IPS-18c (cell line): ENCODE measurements around the gene IGFL1.
"Not testable (repeated sequence)": the region's sequence is repeated elsewhere in the genome, so short reads cannot be mapped to it uniquely, and the experiment has no call there.

ENCODE experiments used
- H3K4me3 ChIP-seq: 2 replicates; pipeline ENCODE4 v1.7.0; 2013; ENCODE audit warnings: low read depth, mild to moderate bottlenecking, low read length, moderate library complexity; ENCODE audit not compliant: insufficient read depth
- H3K9me3 ChIP-seq: one replicate; pipeline ENCODE4 v1.6.1; 2013; ENCODE audit warnings: mild to moderate bottlenecking, low read length, moderate library complexity; ENCODE audit not compliant: control insufficient read depth, insufficient read depth

The IGFL1 gene

DNA sequence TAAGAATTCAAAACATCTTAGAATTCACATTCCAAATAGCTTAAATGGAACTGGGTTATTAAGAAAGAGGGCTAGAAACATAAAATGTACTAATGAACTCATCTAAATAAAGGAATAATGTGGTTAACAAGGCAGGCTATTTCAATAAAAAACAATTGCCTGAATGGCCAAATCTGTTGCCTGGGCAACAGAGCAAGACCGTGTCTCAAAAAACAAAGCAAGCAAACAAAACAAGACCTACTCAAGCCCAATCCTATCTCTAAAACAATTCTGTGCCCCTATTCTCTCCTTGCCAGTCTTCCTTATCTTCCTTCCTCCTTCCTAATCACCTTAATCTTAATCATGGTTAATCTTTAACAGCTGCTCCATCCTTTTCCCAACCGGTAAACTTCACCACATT lies 12.1 kb downstream of the IGFL1 start:
- no peak overlapping the region for H3K4me3 ChIP-seq
- H3K9me3 ChIP-seq, result no peaks in the 10 kb centered on the region

- not testable (repeated sequence) for H3K4me3 ChIP-seq, H3K9me3 ChIP-seq
These were observed 13.6 kb downstream of the IGFL1 start for GRCh38 chr19:46243081-46243654.

DNA sequence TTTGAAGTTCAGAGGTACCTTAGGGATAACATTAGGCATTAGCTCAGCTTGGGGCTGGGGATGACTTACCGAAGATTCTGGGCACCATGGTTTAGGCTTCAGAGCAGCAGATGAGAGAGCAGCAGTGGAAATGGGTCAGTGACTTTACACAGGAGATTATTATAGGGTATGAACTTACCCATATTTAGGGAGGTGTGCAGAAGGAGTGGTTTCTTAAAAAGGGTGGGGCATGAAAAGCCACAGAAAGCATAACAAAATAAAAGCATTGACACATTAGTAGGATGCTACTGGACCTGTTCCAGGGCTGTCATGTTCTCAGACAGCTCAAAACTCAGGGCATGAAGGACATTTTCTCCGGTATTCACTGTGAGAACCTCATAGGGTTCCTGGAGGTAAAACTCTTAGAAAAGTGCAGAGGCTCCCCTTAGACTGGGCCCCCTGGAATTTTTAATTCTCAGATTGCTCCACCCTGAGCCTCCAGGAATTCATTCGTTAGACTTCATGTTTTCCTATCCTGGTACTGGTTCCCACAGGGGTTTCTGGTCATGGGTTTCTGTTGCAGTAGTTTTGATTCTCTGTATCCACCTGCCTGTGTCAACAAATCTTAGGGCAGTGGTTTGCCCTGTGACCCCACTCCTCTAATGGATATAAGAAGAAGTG lies 20.7 kb downstream of the IGFL1 start:
- Histone ChIP-seq H3K9me3 (no peaks in the 10 kb centered on the region), H3K4me3 (no peak overlapping the region)

GRCh38 chr19:46251416-46251815 lies 21.9 kb downstream of the IGFL1 start:
- H3K4me3 ChIP-seq, result no peak overlapping the region
- no peaks in the 10 kb centered on the region for H3K9me3 ChIP-seq

DNA sequence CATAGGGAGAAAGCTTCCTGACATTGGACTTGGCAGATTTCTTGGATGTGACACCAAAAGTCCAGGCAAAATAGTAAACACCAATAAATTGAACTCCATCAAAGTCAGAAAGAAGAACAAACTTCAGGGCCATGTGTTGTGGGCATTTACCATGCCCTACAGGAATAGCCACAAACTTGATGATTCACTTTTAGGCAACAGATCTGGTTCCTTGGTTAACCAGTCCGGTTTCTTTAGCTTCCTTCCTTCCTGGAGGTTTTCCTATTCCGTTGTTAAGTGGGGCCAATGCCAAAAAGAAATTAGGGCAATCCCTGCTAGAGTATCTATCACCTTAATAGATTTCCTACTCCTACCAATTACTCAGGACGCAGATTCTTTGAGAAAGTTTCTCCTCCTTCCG lies 25.2 kb downstream of the IGFL1 start:
- Histone ChIP-seq H3K4me3 (no peak overlapping the region), H3K9me3 (no peaks in the 10 kb centered on the region)

GRCh38 chr19:46256855-46257254 lies 27.3 kb downstream of the IGFL1 start:
- no peak overlapping the region for H3K4me3 ChIP-seq

DNA sequence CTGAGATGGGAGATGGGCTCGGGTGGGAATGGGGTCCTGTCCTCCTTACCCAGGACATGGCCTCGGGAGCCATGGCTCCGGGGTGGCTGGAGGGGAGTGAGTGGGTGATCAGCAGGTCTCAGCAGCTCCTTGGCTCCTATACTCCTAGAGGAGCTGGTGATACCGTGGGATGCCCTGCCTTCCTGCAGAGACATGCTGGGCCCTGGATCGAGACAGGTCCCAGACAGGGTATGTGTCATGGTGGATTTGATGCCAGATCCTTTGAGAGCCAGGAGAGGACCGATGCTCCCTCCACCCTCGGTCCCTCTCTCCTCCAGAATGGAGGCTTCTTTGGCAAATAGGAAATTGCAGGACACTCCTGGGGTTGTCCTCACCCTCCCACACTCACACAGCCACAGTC lies 32.0 kb downstream of the IGFL1 start:
- not testable (repeated sequence) for H3K4me3 ChIP-seq

More at GRCh38 chr19:46256855-46257254, 27.3 kb downstream of the IGFL1 start:
- H3K9me3 ChIP-seq, result no peaks in the 10 kb centered on the region

DNA sequence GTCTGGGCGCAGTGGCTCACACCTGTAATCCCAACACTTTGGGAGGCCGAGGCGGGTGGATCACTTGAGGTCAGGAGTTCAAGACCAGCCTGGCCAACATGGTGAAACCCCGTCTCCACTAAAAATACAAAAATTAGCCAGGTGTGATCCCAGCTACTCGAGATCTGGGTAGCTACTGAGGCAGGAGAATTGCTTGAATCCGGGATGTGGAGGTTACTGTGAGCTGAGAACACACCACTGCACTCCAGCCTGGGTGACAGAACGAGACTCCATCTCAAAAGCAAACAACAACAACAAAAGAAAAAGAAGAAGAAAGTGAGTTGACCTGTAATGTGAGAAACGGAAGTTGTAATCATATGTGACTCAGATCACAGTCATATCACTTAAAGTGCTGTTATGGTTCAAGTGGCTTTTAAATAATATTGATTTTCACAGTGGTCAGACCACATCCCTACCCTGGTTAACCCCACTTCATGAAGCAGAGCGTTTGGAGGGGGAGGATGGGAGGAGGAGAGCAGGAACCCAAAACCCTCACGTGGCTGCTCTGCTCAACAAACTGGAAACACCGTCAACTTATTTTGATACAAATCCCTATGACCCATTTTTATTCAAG lies 33.2 kb downstream of the IGFL1 start:
- not testable (repeated sequence) for H3K4me3 ChIP-seq, H3K9me3 ChIP-seq

More for the DNA sequence above, 32.0 kb downstream of the IGFL1 start:
- H3K9me3 ChIP-seq, result not testable (repeated sequence)

DNA sequence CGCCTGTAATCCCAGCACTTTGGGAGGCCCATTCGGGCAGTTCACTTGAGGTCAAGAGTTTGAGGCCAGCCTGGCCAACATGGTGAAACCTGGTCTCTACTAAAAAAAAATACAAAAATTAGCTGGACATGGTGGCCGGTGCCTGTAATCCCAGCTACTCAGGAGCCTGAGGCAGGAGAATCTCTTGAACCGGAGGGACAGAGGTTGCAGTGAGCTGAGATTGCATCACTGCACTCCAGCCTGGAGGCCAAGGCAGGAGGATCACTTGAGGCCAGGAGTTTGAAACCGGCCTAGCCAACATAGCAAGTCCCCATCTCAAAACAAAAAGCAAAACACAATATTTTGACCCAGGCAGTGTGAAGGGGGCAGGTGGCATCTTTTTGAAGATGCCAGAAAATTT lies 35.3 kb downstream of the IGFL1 start:
- H3K4me3 ChIP-seq, H3K9me3 ChIP-seq: not testable (repeated sequence)

DNA sequence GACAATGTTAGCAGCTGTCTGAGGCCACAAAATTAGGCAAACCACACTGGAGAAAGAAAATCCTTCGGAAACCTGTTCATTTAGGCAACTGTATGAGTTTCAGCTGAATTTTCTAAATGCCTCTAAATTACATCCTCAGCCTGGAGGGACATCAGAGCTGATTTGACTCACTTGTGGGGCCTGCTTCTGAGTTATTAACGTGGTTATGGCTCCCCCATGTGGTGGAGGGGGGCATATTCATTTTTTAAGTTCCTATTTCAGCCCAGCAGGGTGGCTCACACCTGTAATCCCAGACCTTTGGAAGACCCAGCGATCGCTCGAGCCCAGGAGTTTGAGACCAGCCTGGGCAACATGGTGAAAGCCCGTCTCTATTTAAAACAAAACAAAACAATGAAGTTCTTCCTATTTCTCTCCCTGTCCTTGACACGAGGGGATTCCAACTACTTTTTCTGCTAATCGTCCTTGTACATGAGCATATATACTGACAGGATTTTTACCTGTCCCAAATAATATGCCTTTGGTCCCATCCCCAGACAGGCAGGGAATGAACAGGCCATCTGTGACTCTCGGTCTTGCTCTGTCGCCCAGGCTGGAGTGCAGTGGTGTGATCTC lies 35.8 kb downstream of the IGFL1 start:
- Histone ChIP-seq H3K4me3 (no peak overlapping the region), H3K9me3 (no peaks in the 10 kb centered on the region)

DNA sequence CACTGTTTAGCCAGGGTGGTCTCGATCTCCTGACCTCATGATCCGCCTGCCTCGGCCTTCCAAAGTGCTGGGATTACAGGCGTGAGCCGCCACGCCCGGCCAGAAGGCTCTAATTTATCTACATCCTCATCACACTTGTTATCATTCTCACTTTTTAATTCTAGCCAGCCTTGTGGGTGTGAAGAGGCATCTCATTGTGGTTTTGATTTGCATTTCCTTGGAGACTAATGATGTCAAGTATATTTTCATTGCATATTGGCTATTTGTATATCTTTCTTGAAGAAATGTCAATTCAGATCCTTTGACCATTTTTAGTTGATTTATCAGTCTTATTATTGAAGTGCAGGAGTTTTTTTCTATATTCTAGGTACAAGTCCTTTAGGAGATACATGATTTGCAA lies 39.6 kb downstream of the IGFL1 start:
- Histone ChIP-seq H3K4me3 (no peak overlapping the region), H3K9me3 (no peaks in the 10 kb centered on the region)

DNA sequence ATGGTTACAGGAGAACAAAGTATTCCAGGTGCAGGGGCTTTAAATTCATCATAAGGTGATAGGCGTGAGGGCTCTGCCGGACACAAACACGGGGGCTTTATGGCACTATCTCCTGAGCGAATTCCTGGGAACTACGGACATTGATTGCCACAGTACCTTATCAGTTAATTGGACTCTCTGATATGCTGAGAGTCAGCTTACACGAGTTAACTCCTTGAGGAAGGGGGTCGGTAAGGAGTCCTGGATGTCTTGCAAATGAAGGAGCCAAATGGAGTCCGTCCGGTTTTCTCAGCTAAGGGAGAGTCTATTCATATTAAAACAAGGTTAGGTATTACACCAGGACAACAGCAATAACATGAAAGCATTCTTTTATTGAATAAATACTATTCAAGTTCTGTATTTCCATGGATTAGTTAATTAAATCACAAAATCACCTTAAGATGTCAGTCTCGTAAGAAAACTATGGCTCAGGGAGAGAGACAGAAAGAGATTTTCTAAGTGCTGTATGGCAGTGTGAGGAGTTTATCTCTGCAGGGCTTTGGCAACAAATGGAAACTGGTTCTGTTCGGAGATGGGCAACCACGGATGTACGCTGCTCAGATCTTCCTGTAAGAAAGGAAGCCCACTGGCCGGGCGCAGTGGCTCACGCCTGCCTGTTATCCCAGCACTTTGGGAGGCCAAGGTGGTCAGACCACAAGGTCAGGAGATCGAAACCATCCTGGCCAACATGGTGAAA lies 41.1 kb downstream of the IGFL1 start:
- Histone ChIP-seq H3K9me3 (no peaks in the 10 kb centered on the region), H3K4me3 (no peak overlapping the region)

DNA sequence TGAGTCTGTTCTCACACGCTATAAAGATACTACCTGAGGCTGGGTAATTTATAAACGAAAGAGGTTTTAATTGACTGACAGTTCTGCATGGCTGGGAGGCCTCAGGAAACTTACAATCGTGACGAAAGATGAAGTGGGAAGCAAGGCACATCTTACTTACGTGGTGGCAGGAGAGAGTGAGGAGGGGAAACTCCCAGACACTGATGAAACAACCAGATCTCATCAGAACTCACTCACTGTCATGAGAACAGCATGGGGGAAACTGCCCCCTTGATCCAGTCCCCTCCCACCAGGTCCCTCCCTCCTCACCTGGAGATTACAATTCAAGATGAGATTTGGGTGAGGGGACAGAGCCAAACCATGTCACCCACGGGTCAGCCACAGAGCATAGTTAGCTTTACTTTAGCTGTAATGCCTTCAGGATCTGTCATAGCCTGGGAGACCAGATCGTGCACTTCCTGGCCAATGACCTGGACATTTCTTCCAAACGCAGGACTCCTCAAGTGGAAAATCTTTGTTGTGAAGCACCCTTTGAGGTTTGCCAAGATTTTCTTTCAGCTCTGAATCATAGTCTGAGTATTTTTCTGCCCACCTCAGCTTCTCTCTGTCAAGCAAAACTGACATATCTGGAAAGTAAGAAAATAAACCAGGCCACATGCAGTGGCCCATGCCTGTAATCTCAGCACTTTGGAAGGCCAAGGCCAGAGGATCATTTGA lies 42.1 kb downstream of the IGFL1 start:
- no peaks in the 10 kb centered on the region for H3K9me3 ChIP-seq
- H3K4me3 ChIP-seq, result no peak overlapping the region

GRCh38 chr19:46273931-46274330 lies 44.4 kb downstream of the IGFL1 start:
- H3K4me3 ChIP-seq, H3K9me3 ChIP-seq: not testable (repeated sequence)

GRCh38 chr19:46279177-46279576 lies 49.6 kb downstream of the IGFL1 start:
- Histone ChIP-seq H3K9me3 (no peaks in the 10 kb centered on the region), H3K4me3 (no peak overlapping the region)
